ENCODE results near the gene ARHGAP8.

ARHGAP8 gene

DNA sequence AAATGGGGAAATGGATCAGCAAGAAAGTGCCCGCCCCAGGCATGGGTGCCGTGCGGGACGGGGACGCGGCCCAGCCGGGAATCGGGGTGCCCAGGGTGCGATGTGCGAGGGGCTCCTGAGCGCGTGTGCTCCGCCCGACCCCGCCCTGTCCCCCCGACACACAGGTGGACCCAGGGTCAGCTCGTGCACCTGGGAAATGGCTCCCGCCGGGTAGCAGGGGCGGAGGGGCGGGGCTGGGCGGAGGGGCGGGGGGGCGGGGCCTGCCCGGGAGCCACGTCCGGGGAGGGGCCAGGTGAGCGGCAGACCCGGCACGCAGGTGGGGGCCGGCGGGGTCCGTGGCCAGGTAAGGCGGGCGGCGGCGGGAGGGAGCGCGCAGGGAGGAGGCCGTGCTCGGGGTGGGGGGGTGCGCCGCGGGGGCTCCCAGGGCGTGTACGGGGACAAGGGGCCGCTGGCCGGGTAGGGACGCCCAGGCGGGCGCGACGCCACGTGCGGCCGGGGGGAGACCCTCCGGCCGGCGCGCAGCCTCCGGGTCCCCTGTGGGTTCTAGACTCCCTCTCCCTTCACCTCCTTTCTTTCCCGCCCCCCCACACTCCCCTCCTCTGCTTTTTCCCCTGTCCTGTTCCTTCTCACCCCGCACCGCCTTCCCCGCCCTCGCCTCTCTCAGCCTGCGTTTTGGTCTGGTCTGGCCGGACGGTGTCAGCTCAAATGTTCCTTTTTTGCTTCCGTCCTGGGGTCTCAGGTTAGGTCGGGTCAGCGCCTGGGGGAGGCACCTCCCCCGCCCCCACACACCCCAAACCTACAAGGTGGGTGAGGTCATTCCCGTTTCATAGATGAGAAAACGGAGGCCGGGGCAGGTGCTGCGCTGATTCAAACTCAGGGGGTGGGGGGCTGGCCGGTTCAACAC, at the start of gene ARHGAP8:
Gene ARHGAP8 (plus strand): TSS at position 291 of the 904 bp plus-strand sequence. CDS start 33,953 bp downstream, outside the sequence.
- no peak for DNase-seq

DNA sequence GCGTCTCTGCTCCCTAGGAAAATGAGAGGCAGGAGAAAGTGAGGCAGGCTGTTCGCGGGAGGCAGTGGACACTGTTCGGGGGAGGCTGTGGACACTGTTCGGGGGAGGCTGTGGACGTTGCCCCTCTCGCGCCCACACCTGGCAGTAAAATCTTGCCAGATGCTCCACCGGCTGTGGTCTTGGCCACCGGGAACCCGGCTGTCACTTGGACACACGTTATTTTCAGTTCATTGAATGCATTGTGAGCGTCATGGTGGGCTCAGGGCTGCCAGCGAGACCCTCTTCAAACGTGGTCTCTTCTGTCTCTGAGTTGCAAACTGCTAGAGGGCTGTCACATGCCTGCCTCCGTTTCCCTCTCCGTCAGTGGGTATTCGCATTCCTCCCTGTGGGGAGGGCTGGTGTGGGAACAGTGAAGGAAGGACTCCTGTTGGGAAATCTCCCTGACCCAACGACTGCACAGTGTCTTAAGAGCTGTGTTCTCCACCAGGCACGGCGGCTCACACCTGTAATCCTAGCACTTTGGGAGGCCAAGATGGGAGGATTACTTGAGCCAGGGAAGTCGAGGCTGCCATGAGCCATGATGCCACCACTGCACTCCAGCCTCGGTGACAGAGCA, 49.0 kb upstream of the ARHGAP8 start:
- DNase-seq, result no peak

GRCh38 chr22:44704159-44705021, 48.0 kb upstream of the ARHGAP8 start:
- DNase-seq, result no peak

- DNase-seq, result no peak
Observed at GRCh38 chr22:44705022-44705297, 47.4 kb upstream of the ARHGAP8 start.

GRCh38 chr22:44706488-44706887, 45.9 kb upstream of the ARHGAP8 start:
- DNase-seq, result no peak

- no peak for DNase-seq
Observed at GRCh38 chr22:44707178-44707577, 45.2 kb upstream of the ARHGAP8 start.

DNA sequence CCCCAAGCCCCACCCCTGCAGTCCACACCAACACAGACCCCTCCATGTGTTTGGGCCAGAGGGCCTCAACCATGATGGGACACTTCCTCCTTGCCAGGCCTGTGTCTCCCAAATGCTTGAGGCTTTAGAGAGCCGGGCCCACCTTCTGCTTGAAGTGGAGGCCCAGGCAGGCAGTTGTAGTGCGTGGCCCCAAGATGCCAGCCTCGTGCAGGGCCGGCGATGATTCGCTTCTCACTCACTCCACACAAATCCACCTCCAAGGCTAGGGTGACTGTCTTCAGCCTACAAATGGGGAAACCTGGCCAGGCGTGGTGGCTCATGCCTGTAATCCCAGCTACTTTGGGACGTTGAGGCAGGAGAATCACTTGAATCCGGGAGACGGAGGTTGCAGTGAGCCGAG, 44.6 kb upstream of the ARHGAP8 start:
- DNase-seq, result no peak

DNA sequence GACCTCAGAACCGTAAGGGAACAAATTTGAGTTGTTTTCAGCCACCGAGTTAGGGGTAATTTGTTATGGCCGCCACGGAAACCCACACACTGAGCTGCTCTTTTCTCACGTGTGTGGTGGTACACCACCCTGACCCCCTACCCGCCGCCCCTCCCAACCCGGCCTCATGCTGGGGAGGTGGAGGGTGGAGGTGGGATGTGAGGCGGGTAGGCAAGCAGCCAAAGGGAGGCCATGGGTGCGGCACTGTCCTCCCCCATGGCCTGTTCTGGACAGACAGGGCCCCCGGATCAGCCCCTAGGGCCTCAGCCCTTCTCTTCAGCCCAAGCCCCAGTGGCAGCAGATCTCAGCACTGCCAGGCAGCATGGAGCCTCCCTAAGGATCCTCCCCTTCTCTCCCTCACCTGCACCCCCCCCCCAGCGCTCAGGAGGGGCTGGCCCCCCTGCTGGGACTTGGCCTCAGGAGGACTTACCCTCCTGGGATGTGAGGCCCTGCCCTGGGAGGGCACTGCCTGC, 42.4 kb upstream of the ARHGAP8 start:
- DNase-seq, result no peak

- DNase-seq, result no peak
Observed at GRCh38 chr22:44710474-44711240, 41.7 kb upstream of the ARHGAP8 start.

- no peak for DNase-seq
Observed at GRCh38 chr22:44711241-44711560, 41.2 kb upstream of the ARHGAP8 start.

GRCh38 chr22:44711690-44712555, 40.5 kb upstream of the ARHGAP8 start:
- peak; percentile 55 for DNase-seq

DNA sequence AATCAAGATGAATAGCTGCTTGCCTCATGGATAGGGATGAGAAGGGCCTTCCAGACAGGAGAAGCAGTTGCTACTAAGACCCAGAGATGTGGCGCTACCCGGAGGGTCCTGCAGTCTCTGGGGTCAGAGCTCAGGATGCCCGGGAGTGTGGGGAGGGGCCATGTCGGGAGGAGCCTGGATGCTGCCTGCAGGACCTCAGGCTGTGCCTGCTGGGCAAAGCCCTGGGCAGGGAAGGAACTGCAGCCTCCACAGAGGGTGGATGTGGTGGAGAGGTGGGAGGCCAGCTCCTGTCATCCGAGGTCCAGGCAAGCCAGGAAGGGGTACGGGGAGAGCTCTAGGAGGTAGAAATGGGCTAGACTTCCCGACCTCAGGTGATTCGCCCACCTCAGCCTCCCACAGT, 39.4 kb upstream of the ARHGAP8 start:
- DNase-seq, result no peak

DNA sequence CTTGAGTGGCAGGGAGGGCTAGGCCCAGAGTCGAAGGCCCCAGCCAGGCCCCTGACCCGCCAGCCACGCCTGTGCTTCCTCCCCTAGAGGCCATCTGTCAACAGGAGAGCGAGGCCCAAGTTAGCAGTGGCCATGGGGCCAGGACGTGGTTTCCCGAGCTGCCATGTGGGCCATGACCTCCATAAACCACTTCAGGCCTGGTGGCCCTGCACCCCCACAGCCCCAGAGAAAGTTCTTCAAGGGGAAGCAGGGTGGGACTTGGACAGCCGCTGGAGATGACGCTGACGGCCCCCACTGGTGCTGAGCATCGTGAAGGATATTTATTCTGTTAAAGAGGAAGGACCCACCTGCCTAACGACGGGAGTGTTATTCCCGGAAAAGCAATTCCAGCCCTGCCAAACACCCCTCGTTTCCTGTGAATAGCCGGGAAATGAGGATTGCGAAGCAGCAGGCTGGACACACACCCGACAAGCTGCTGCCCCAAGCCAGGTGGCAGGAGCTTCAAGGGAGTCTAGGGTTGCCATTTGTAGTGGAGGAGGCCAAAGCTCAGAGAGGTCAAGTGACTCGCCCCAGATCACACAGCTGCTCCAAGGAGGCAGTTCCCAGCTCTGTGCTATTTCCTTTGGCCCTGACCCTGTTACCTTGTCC, 37.5 kb upstream of the ARHGAP8 start:
- no peak for DNase-seq

DNA sequence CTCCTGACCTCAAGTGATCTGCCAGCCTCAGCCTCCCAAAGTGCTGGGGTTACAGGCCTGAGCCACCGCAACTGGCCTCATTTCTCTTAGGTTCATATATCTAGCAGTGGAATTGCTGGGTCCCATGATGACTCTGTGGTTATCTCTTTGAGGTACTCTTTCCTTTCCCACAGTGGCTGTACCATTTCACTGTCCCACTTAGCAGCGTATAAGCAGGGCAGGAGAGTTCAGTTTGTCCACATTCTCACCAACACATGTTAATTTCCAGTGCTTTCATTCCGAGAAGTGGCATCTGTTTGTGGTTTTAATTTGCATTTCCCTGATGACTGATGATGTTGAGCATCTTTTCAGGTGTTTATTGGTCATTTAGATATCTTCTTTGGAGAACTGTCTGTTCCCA, 34.0 kb upstream of the ARHGAP8 start:
- DNase-seq, result no peak

DNA sequence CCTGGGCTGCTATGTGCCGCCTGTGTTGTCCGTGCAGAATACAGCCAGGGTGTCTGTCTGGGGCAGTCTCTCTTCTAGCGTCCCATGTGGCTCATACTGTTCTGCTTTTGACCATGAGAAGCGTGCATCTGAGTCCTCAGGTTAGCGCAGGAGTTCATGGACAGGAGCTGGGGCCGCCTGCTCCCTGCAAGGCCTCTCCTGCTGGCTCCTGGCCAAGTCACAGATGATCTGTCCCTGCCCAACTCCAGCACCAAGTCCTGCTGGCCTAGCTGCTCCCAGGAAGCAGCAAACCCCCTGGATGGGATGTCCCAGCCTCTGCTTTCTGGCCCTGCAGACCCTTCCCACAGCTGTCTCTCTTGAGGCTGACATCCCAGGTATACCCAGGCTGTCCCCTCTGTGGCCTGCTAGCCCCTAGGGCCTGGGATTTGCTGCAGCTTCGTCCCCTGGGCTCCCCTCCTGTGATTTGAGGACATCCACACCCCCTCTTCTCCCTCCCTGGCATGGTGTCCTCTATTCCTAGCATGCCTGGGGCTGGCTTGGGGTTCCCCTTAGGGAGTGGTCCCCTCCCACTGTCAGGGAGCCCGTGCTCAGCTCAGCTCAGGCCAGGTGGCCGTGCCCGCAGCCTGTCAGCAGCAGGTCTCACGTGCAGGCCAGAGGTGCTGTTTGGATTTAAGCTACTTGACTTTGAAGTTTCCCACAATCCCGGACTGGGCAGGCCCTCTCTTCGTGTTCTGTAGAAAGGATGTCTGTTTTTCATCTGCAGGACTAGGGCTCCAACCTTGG, 32.6 kb upstream of the ARHGAP8 start:
- no peak for DNase-seq

DNA sequence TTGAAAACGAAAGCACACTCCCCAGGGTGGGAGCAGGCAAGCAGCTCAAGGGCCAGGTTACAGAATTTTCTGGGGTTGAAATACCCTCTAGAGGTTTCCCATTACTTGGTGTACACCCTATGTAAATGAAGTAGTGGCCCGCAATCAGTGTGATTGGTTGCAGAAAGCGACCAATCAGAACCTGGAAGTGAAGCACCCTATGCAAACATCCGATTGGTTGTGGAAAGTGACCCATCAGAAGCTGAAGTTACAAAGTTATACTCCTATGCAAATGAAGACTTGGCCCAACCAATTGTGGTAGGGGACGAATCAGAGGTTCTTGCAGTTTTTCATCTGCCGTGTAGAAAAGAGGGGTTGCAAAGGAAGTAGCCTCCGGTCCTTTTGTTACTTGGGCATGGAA, 31.2 kb upstream of the ARHGAP8 start:
- no peak for DNase-seq

DNA sequence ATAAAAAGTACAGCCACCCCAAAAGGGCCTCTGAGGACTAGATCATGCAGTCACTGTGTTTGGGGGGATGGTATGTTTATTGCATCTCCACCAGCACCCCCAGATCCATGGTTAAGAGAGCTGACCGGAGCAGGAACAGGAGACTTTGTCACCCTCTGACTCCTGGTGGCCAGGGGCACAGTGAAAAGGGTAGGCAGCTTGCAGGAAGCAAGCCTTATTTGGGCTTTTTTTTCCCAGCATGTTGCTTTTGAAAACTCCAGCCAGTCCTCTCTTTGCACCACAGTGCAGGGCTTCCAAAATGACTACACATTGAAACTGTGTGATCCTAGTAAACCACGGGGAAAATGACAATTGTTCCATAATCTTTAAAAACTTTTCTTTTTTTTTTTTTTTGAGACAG, 29.8 kb upstream of the ARHGAP8 start:
- no peak for DNase-seq

- DNase-seq, result no peak
Observed at GRCh38 chr22:44723801-44724200, 28.6 kb upstream of the ARHGAP8 start.

DNA sequence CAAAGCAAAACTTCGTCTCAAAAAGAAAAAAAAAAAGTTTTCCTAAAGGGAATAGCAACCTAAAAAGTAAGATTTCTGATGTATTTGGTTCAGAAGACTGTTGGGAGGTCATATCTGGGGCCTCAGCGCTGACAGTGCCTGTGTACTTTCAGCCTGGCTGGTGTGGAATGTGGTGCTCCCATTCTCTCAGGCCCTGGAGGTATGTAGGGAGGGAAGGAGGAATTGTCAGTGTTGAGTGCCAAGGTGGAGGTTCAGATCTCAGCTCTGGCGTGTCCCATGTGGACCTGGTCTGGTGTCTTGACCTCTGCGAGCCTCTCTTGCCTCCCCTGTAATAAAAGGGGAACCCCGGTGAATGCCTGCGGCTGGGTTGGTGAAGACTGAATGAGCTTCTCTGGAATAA, 28.0 kb upstream of the ARHGAP8 start:
- no peak for DNase-seq

- DNase-seq, result no peak
Observed at GRCh38 chr22:44724859-44725258, 27.5 kb upstream of the ARHGAP8 start.

All from NCI-H1694 (cell line).